ENCODE results near the gene FAM107B. TPM values are rescaled to one million over a fixed set of nuclear protein-coding genes. Genes with fewer than 3 reads are reported as not detected.

Gene FAM107B
- total and polyA plus RNA-seq, 4 donors: 24.9 to 58.1 (median 30.9) TPM

GRCh38 chr10:14667781-14668180 lies 106.9 kb downstream of the FAM107B start:
- WGBS: 92% methylated on average over 4 of the region's 4 CpGs
- no peak overlapping the region for H3K27ac ChIP-seq (ENCODE audit: low read depth in 1 of 2, low read length in 2 of 2)

GRCh38 chr10:14667280-14667679 lies 107.4 kb downstream of the FAM107B start:
- TF ChIP-seq HNF4A (conservative IDR thresholded peaks at IDR 0.05) (no peak), FOXA1 (IDR thresholded peaks at IDR 0.05) (no peak), NR2F2 (IDR thresholded peaks at IDR 0.05) (no peak), SP1 (IDR thresholded peaks at IDR 0.05) (no peak), MAX (IDR thresholded peaks at IDR 0.05) (no peak), REST (IDR thresholded peaks at IDR 0.05) (no peak), ZBTB33 (IDR thresholded peaks at IDR 0.05) (no peak), RAD21 (IDR thresholded peaks at IDR 0.05) (no peak), JUND (IDR thresholded peaks at IDR 0.05) (no peak), EGR1 (IDR thresholded peaks at IDR 0.05; ENCODE audit: low read depth in 2 of 2) (no peak)
- Histone ChIP-seq H3K9me3 (ENCODE audit: control insufficient read depth in 4 of 4, low read length in 3 of 4) (no peaks in the 10 kb centered on the region), H3K27me3 (ENCODE audit: control insufficient read depth in 4 of 4, insufficient read depth in 4 of 4, low read length in 3 of 4) (no peaks in the 10 kb centered on the region), H3K9ac (ENCODE audit: low read depth in 1 of 2, low read length in 2 of 2) (no peak overlapping the region), H3K4me1 (ENCODE audit: control insufficient read depth in 4 of 4, insufficient read depth in 4 of 4, low read length in 3 of 4) (no peaks in the 10 kb centered on the region), H3K27ac (ENCODE audit: low read depth in 1 of 2, low read length in 2 of 2) (no peak overlapping the region), H3K4me3 (ENCODE audit: low read depth in 1 of 3, low read length in 3 of 3) (no peak overlapping the region), H3K36me3 (ENCODE audit: control insufficient read depth in 4 of 4, insufficient read depth in 3 of 4, low read depth in 1 of 4, low read length in 3 of 4) (no peaks in the 10 kb centered on the region)
- 89% methylated on average over 6 of the region's 6 CpGs for WGBS
- no peak for DNase-seq (ENCODE audit: low spot score)

More at GRCh38 chr10:14667781-14668180, 106.9 kb downstream of the FAM107B start:
- no peak overlapping the region for H3K4me3 ChIP-seq (ENCODE audit: low read depth in 1 of 3, low read length in 3 of 3)
- no peaks in the 10 kb centered on the region for H3K27me3 ChIP-seq (ENCODE audit: control insufficient read depth in 4 of 4, insufficient read depth in 4 of 4, low read length in 3 of 4)
- no peak overlapping the region for H3K9ac ChIP-seq (ENCODE audit: low read depth in 1 of 2, low read length in 2 of 2)
- no peaks in the 10 kb centered on the region for H3K9me3 ChIP-seq (ENCODE audit: control insufficient read depth in 4 of 4, low read length in 3 of 4)
- TF ChIP-seq RAD21 (IDR thresholded peaks at IDR 0.05) (no peak), FOXA2 (IDR thresholded peaks at IDR 0.05) (no peak), GABPA (IDR thresholded peaks at IDR 0.05 in 1 of 2, conservative IDR thresholded peaks at IDR 0.05 in 1 of 2) (no peak), NR2F2 (IDR thresholded peaks at IDR 0.05) (no peak), YY1 (IDR thresholded peaks at IDR 0.05) (no peak), HNF4A (conservative IDR thresholded peaks at IDR 0.05) (no peak), MAX (IDR thresholded peaks at IDR 0.05) (no peak), CTCF (IDR thresholded peaks at IDR 0.05; ENCODE audit: low read depth, low read length, missing input control) (no peak)
- no peak for DNase-seq (ENCODE audit: low spot score)
- no peaks in the 10 kb centered on the region for H3K36me3 ChIP-seq (ENCODE audit: control insufficient read depth in 4 of 4, insufficient read depth in 3 of 4, low read depth in 1 of 4, low read length in 3 of 4)
- H3K4me1 ChIP-seq (ENCODE audit: control insufficient read depth in 4 of 4, insufficient read depth in 4 of 4, low read length in 3 of 4): no peaks in the 10 kb centered on the region
